SKM-1 (cell line): Measurements from ENCODE around the gene MCCC1.
"Not testable (repeated sequence)": the region's sequence is repeated elsewhere in the genome, so short reads cannot be mapped to it uniquely, and the experiment has no call there.

ENCODE experiments used
- DNase-seq: peaks from one replicate; lab custom pipeline; 2025; ENCODE audit not compliant: unreplicated experiment; lab: John Stamatoyannopoulos, UW

Gene MCCC1

GRCh38 chr3:183103950-183104349 lies 4.7 kb upstream of the MCCC1 start:
- not testable (repeated sequence) for DNase-seq

- not testable (repeated sequence) for DNase-seq
These were observed 1.7 kb upstream of the MCCC1 start for GRCh38 chr3:183101040-183101439.

GRCh38 chr3:183100376-183100775 lies 1.1 kb upstream of the MCCC1 start:
- DNase-seq, result no peak

GRCh38 chr3:183099838-183100204 lies 525 bp upstream of the MCCC1 start:
- no peak for DNase-seq

- no peak for DNase-seq
These were observed 715 bp downstream of the MCCC1 start for GRCh38 chr3:183098536-183099025.

GRCh38 chr3:183094711-183095110 lies 4.6 kb downstream of the MCCC1 start:
- no peak for DNase-seq

GRCh38 chr3:183092256-183092655 lies 7.0 kb downstream of the MCCC1 start:
- DNase-seq, result no peak

- no peak for DNase-seq
These were observed 12.1 kb downstream of the MCCC1 start for GRCh38 chr3:183087184-183087583.

GRCh38 chr3:183085634-183086390 lies 13.5 kb downstream of the MCCC1 start:
- peak; percentile 9 for DNase-seq

- no peak for DNase-seq
These were observed 16.9 kb downstream of the MCCC1 start for GRCh38 chr3:183082355-183082915.

GRCh38 chr3:183081459-183082183 lies 17.7 kb downstream of the MCCC1 start:
- no peak for DNase-seq

GRCh38 chr3:183080628-183081027 lies 18.7 kb downstream of the MCCC1 start:
- DNase-seq, result no peak

GRCh38 chr3:183074881-183075280 lies 24.4 kb downstream of the MCCC1 start:
- no peak for DNase-seq

GRCh38 chr3:183074261-183074660 lies 25.0 kb downstream of the MCCC1 start:
- DNase-seq, result no peak

GRCh38 chr3:183073839-183074238 lies 25.5 kb downstream of the MCCC1 start:
- no peak for DNase-seq

GRCh38 chr3:183070892-183071291 lies 28.4 kb downstream of the MCCC1 start:
- no peak for DNase-seq

GRCh38 chr3:183069086-183069485 lies 30.2 kb downstream of the MCCC1 start:
- no peak for DNase-seq

GRCh38 chr3:183066891-183067290 lies 32.4 kb downstream of the MCCC1 start:
- not testable (repeated sequence) for DNase-seq

GRCh38 chr3:183064475-183064874 lies 34.8 kb downstream of the MCCC1 start:
- DNase-seq, result no peak

- DNase-seq, result no peak
These were observed 37.7 kb downstream of the MCCC1 start for GRCh38 chr3:183061391-183062172.

GRCh38 chr3:183058351-183058750 lies 40.9 kb downstream of the MCCC1 start:
- no peak for DNase-seq
